Endothelial cell (in vitro differentiated cells): Measurements from ENCODE around the gene OAT. TPM values are rescaled to one million over a fixed set of nuclear protein-coding genes. Genes with fewer than 3 reads are reported as not detected.

ENCODE experiments used
- DNase-seq: peaks from one replicate; pipeline ENCODE4 v3.0.0; 2021; ENCODE audit warnings: low spot score
- H3K27ac Mint-ChIP-seq: one replicate; pipeline ENCODE4 v1.8.0; 2021; ENCODE audit warnings: mixed read lengths, inconsistent platforms; ENCODE audit not compliant: unreplicated experiment
- H3K27me3 Mint-ChIP-seq: one replicate; pipeline ENCODE4 v1.8.0; 2021; ENCODE audit warnings: mild to moderate bottlenecking, moderate library complexity, mixed read lengths, inconsistent platforms; ENCODE audit not compliant: unreplicated experiment
- H3K36me3 Mint-ChIP-seq: one replicate; pipeline ENCODE4 v1.8.0; 2021; ENCODE audit warnings: mild to moderate bottlenecking, low read depth, mixed read lengths, inconsistent platforms; ENCODE audit not compliant: unreplicated experiment
- H3K4me1 Mint-ChIP-seq: one replicate; pipeline ENCODE4 v1.8.0; 2021; ENCODE audit warnings: mild to moderate bottlenecking, mixed read lengths, inconsistent platforms; ENCODE audit not compliant: unreplicated experiment
- H3K4me3 Mint-ChIP-seq: one replicate; pipeline ENCODE4 v1.8.0; 2021; ENCODE audit warnings: mild to moderate bottlenecking, mixed read lengths, inconsistent platforms; ENCODE audit not compliant: unreplicated experiment
- H3K9me3 Mint-ChIP-seq: one replicate; pipeline ENCODE4 v1.8.0; 2021; ENCODE audit warnings: mixed read lengths, inconsistent platforms; ENCODE audit not compliant: unreplicated experiment
- CTCF ChIP-seq: fragments of 200-600 bp; sonication (generic); IDR thresholded peaks from one replicate; pipeline ENCODE4 v1.5.0; 2021; ENCODE audit warnings: antibody characterized with exemption; ENCODE audit not compliant: unreplicated experiment
- long read RNA-seq: library from polyadenylated mRNA; unstranded; transcript quantifications from one replicate; pipeline ENCODE4 v2.0.0, GENCODE V29; 2020; ENCODE audit not compliant: unreplicated experiment
- total RNA-seq: library from RNA; stranded (reverse); fragmentation: NEBNext Ultra II Directional; extraction: Animal tissue kit (Norgen Biotek cat#: 25700); gene quantifications from one replicate; pipeline ENCODE4 v1.2.1, GENCODE V29; 2021; ENCODE audit not compliant: unreplicated experiment

OAT gene
- total RNA-seq = 36.6 TPM
- long read RNA-seq, transcript OAT-201 (10 exons, 2,048 nt) = major isoform, 55 of 62 reads
- long read RNA-seq, partial matches to known transcripts = 2 of 62 reads
- long read RNA-seq, other reads (novel, unspliced or antisense) = 5 of 62 reads

GRCh38 chr10:124418726-124419501, at the start of gene OAT:
Gene OAT (minus strand): TSS chr10:124418923. CDS start chr10:124412171, 6,752 bp downstream.
- Mint-ChIP-seq H3K4me1 (peaks cover 6% of the 10 kb centered on the region), H3K9me3 (no peaks in the 10 kb centered on the region), H3K4me3 (peak within 1 kb of the TSS; percentile 91), H3K27me3 (peaks cover 3% of the 10 kb centered on the region), H3K27ac (no peak within 1 kb of the TSS), H3K36me3 (no peaks in the 10 kb centered on the region)
- DNase-seq = peak; percentile 94
- TF ChIP-seq CTCF = no peak

GRCh38 chr10:124467165-124467564, 48.4 kb upstream of the OAT start:
- Mint-ChIP-seq H3K9me3 (no peaks in the 10 kb centered on the region), H3K4me1 (peaks cover 14% of the 10 kb centered on the region), H3K27ac (no peak overlapping the region), H3K36me3 (no peaks in the 10 kb centered on the region), H3K4me3 (no peak overlapping the region), H3K27me3 (peaks cover 4% of the 10 kb centered on the region)
- no peak for DNase-seq
- no peak for TF ChIP-seq CTCF

- peaks cover 4% of the 10 kb centered on the region for H3K27me3 Mint-ChIP-seq
- H3K9me3 Mint-ChIP-seq = no peaks in the 10 kb centered on the region
- H3K4me3 Mint-ChIP-seq = no peak overlapping the region
- no peak for TF ChIP-seq CTCF
- no peak for DNase-seq
- peaks cover 12% of the 10 kb centered on the region for H3K4me1 Mint-ChIP-seq
- no peaks in the 10 kb centered on the region for H3K36me3 Mint-ChIP-seq
- no peak overlapping the region for H3K27ac Mint-ChIP-seq
Observed at GRCh38 chr10:124465777-124466488, 47.2 kb upstream of the OAT start.

- H3K9me3 Mint-ChIP-seq = no peaks in the 10 kb centered on the region
- no peak overlapping the region for H3K4me3 Mint-ChIP-seq
- no peaks in the 10 kb centered on the region for H3K36me3 Mint-ChIP-seq
- H3K4me1 Mint-ChIP-seq = peaks cover 11% of the 10 kb centered on the region
- H3K27me3 Mint-ChIP-seq = peaks cover 4% of the 10 kb centered on the region
- DNase-seq = no peak
- TF ChIP-seq CTCF = no peak
- peak overlapping the region; percentile 37 for H3K27ac Mint-ChIP-seq
Observed at GRCh38 chr10:124465003-124465776, 46.5 kb upstream of the OAT start.
